Upper lobe of right lung (tissue), 1 donor: ENCODE results near the gene SNRPD2. TPM values are rescaled to one million over a fixed set of nuclear protein-coding genes. Genes with fewer than 3 reads are reported as not detected.

Source experiments
- ATAC-seq: fragments of 200-7000 bp; cut with Tn5 transposase; one replicate; pipeline ENCODE4 v1.9.1; 2020; ENCODE audit warnings: mild to moderate bottlenecking, moderate library complexity
- DNase-seq: peaks from one replicate; pipeline ENCODE4 v3.0.0-alpha.2; 2020
- H3K27ac ChIP-seq: fragments of 200-600 bp; one replicate; pipeline ENCODE4 v1.8.0; 2022
- H3K27me3 ChIP-seq: fragments of 200-600 bp; one replicate; pipeline ENCODE4 v1.8.0; 2022; ENCODE audit warnings: mild to moderate bottlenecking
- H3K36me3 ChIP-seq: fragments of 200-600 bp; one replicate; pipeline ENCODE4 v1.8.0; 2022
- H3K4me1 ChIP-seq: fragments of 200-600 bp; one replicate; pipeline ENCODE4 v1.8.0; 2022
- H3K4me3 ChIP-seq: fragments of 200-600 bp; one replicate; pipeline ENCODE4 v1.8.0; 2022; ENCODE audit warnings: mild to moderate bottlenecking
- H3K9me3 ChIP-seq: fragments of 200-600 bp; one replicate; pipeline ENCODE4 v1.8.0; 2022
- CTCF ChIP-seq: fragments of 200-600 bp; IDR thresholded peaks from one replicate; pipeline ENCODE4 v1.8.0; 2022; ENCODE audit warnings: antibody characterized with exemption
- intact Hi-C: fragments of 100-400 bp; cut with DNase I; formaldehyde crosslinking; loops from one replicate; pipeline ENCODE4 v1.11.0; 2022
- total RNA-seq: library from RNA; stranded (reverse); fragmentation: NEBNext Ultra II Directional; extraction: Animal tissue kit (Norgen Biotek cat#: 25700); gene quantifications from one replicate; pipeline ENCODE4 v1.2.1, GENCODE V29; 2021
- donor health status: DM: no; HTN: yes; CAD: no; lungs with severe emphysema.

Gene SNRPD2
- total RNA-seq, 1 donor from 2014 or later = 188 TPM

- no peak for TF ChIP-seq CTCF
- intact Hi-C loops = no loop called here
- H3K4me1 ChIP-seq = peaks cover 15% of the 10 kb centered on the region
- H3K27me3 ChIP-seq = no peaks in the 10 kb centered on the region
- no peak for DNase-seq
- no peak overlapping the region for H3K4me3 ChIP-seq
- no peak overlapping the region for H3K27ac ChIP-seq
- ATAC-seq = no peak
- H3K9me3 ChIP-seq = no peaks in the 10 kb centered on the region
- H3K36me3 ChIP-seq = peaks cover 17% of the 10 kb centered on the region
Measured at GRCh38 chr19:45715139-45715538, 23.4 kb upstream of the SNRPD2 start.

DNA sequence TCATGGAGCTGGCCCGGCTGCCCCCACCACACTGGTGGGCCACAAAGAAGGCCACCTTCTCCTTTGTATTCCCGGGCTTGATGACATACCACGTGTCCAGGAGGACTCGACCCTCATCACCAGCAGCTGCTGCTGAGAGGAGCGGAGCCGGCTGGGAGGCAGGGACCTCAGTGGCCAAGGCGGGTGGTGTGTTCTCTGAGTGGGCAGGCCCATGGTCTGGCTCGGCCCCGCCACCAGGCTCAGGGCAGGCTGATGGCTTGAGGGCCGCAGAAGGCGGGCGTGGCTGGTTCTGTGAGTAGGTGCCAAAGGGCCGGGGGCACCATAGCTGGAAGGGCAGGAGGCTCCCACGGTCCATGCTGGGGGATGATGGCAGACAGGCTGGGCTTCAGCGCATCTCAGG, 21.4 kb upstream of the SNRPD2 start:
- intact Hi-C loops = no loop called here
- TF ChIP-seq CTCF = no peak
- Histone ChIP-seq H3K4me1 (peaks cover 11% of the 10 kb centered on the region), H3K27me3 (no peaks in the 10 kb centered on the region), H3K9me3 (no peaks in the 10 kb centered on the region), H3K4me3 (no peak overlapping the region), H3K27ac (no peak overlapping the region), H3K36me3 (peaks cover 17% of the 10 kb centered on the region)
- DNase-seq (no peak), ATAC-seq (no peak)

GRCh38 chr19:45712699-45713067, 20.9 kb upstream of the SNRPD2 start:
- Histone ChIP-seq H3K9me3 (no peaks in the 10 kb centered on the region), H3K36me3 (peaks cover 17% of the 10 kb centered on the region), H3K4me1 (peaks cover 8% of the 10 kb centered on the region), H3K27ac (no peak overlapping the region), H3K27me3 (no peaks in the 10 kb centered on the region), H3K4me3 (no peak overlapping the region)
- ATAC-seq (no peak), DNase-seq (no peak)
- intact Hi-C loops = no loop called here
- no peak for TF ChIP-seq CTCF

- ATAC-seq (no peak), DNase-seq (no peak)
- peaks cover 8% of the 10 kb centered on the region for H3K4me1 ChIP-seq
- intact Hi-C loops = no loop called here
- H3K4me3 ChIP-seq = no peak overlapping the region
- H3K27me3 ChIP-seq = no peaks in the 10 kb centered on the region
- no peak overlapping the region for H3K27ac ChIP-seq
- peaks cover 17% of the 10 kb centered on the region for H3K36me3 ChIP-seq
- H3K9me3 ChIP-seq = no peaks in the 10 kb centered on the region
- TF ChIP-seq CTCF = no peak
Measured at GRCh38 chr19:45711851-45712698, 20.3 kb upstream of the SNRPD2 start.

DNA sequence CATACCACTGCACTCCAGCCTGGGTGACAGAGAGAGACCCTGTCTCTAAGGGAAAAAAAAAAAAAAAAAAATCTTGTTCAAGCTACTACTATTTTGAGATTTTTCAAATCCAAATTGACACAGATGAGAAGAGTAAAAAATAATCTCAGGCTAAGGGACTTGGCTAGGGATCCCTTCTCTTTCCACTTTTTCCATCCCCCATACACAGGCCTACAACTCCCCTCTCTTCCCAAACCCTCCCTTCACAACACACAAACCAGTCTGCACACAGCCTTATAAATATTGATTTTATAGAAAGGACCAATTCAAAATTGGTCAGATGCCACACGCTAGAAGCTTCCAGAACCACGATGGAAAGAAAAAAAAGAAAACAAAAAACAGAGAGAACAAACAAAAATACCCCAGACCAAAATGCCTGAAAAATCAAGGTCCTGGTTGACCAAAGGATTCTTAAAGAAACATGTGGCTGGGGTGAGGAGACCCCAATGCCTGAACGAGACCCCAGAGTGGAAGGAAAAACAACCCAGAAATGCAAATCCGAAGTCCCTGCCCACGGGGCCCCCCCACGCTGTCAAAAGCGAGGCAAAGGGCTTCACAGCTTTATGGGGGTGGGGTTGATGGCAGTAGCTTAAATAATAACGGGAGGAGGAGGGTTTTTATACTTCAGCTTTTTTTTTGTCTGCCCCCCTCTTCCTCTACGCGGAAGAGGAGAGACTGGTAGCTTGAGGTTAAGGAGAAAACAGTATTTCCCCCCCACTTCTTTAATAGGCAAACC, 18.8 kb upstream of the SNRPD2 start:
- intact Hi-C loops = no loop called here
- Histone ChIP-seq H3K4me1 (no peaks in the 10 kb centered on the region), H3K9me3 (no peaks in the 10 kb centered on the region), H3K27me3 (no peaks in the 10 kb centered on the region), H3K36me3 (peaks cover 17% of the 10 kb centered on the region), H3K27ac (no peak overlapping the region), H3K4me3 (no peak overlapping the region)
- ATAC-seq (no peak), DNase-seq (no peak)
- no peak for TF ChIP-seq CTCF
